Stimulated activated naive CD8-positive, alpha-beta T cell treated with anti-CD3 and anti-CD28 coated beads, Interleukin-15, amount 100 ng/mL, for 72 hours (primary cell): ENCODE data around the gene TSKU.

Experiments
- ATAC-seq: fragments of 150-1000 bp; cut with Tn5 transposase; 2 replicates; pipeline ENCODE4 v1.10.0; 2021; ENCODE audit warnings: mild to moderate bottlenecking, moderate library complexity
- DNase-seq, 2 donors: peaks; one replicate each; pipeline ENCODE4 v3.0.0; 2021 to 2022
- H3K27ac Mint-ChIP-seq, 2 donors: one replicate each; pipeline ENCODE4 v1.8.0; 2022; ENCODE audit warnings: mild to moderate bottlenecking in 2 of 2, mixed read lengths in 2 of 2, moderate library complexity in 2 of 2
- H3K27me3 Mint-ChIP-seq: one replicate; pipeline ENCODE4 v1.8.0; 2022; ENCODE audit warnings: mixed read lengths
- H3K4me1 Mint-ChIP-seq: one replicate; pipeline ENCODE4 v1.8.0; 2022; ENCODE audit warnings: mild to moderate bottlenecking, mixed read lengths
- H3K4me3 Mint-ChIP-seq, 2 donors: one replicate each; pipeline ENCODE4 v1.8.0; 2022; ENCODE audit warnings: mild to moderate bottlenecking in 2 of 2, mixed read lengths in 2 of 2, moderate library complexity in 1 of 2
- H3K9me3 Mint-ChIP-seq, 2 donors: one replicate each; pipeline ENCODE4 v1.8.0; 2022; ENCODE audit warnings: mixed read lengths in 2 of 2

Gene TSKU

GRCh38 chr11:76776472-76776871, 6.7 kb upstream of the TSKU start:
- H3K9me3 Mint-ChIP-seq: peaks cover 12 to 14% of the 10 kb centered on the region in 2 donors

DNA sequence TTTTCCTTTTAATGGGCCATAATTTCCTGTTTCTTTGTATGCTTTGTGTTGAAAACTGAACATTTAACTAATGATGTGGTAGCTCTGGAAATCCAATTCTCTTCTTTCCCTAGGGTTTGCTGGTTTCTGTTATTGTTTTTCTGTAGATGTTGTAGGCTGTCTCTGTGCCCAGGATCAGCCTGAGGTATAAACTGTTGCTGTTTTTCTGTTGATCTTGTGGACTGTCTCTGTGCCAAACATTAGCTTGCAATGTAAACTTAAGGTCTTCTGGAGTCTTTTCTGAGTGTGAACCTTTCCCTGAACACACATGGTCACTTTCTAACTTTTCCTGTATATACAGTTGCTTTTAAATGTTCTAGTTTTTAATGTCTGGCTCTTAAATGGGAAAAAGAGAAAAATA, 5.9 kb upstream of the TSKU start:
- H3K4me3 Mint-ChIP-seq: no peak overlapping the region
- peaks cover 16% of the 10 kb centered on the region for H3K4me1 Mint-ChIP-seq
- peaks cover 36% of the 10 kb centered on the region for H3K27me3 Mint-ChIP-seq
- no peak overlapping the region for H3K27ac Mint-ChIP-seq
- DNase-seq: no peak
- peaks cover 12 to 14% of the 10 kb centered on the region in 2 donors for H3K9me3 Mint-ChIP-seq
- no peak for ATAC-seq

More at GRCh38 chr11:76776472-76776871, 6.7 kb upstream of the TSKU start:
- H3K4me3 Mint-ChIP-seq: no peak overlapping the region
- DNase-seq (no peak), ATAC-seq (no peak)
- no peak overlapping the region for H3K27ac Mint-ChIP-seq
- H3K4me1 Mint-ChIP-seq: peaks cover 14% of the 10 kb centered on the region
- H3K27me3 Mint-ChIP-seq: peaks cover 36% of the 10 kb centered on the region

GRCh38 chr11:76777876-76778275, 5.3 kb upstream of the TSKU start:
- H3K9me3 Mint-ChIP-seq: peaks cover 12 to 14% of the 10 kb centered on the region in 2 donors
- peaks cover 22% of the 10 kb centered on the region for H3K4me1 Mint-ChIP-seq
- no peak overlapping the region for H3K27ac Mint-ChIP-seq
- ATAC-seq (no peak), DNase-seq (no peak)
- peaks cover 36% of the 10 kb centered on the region for H3K27me3 Mint-ChIP-seq
- H3K4me3 Mint-ChIP-seq: no peak overlapping the region

GRCh38 chr11:76778874-76779273, 4.3 kb upstream of the TSKU start:
- ATAC-seq: no peak
- DNase-seq: no peak
- H3K4me1 Mint-ChIP-seq: peaks cover 24% of the 10 kb centered on the region
- no peak overlapping the region for H3K4me3 Mint-ChIP-seq
- peaks cover 12 to 14% of the 10 kb centered on the region in 2 donors for H3K9me3 Mint-ChIP-seq
- H3K27ac Mint-ChIP-seq: no peak overlapping the region
- peaks cover 36% of the 10 kb centered on the region for H3K27me3 Mint-ChIP-seq

DNA sequence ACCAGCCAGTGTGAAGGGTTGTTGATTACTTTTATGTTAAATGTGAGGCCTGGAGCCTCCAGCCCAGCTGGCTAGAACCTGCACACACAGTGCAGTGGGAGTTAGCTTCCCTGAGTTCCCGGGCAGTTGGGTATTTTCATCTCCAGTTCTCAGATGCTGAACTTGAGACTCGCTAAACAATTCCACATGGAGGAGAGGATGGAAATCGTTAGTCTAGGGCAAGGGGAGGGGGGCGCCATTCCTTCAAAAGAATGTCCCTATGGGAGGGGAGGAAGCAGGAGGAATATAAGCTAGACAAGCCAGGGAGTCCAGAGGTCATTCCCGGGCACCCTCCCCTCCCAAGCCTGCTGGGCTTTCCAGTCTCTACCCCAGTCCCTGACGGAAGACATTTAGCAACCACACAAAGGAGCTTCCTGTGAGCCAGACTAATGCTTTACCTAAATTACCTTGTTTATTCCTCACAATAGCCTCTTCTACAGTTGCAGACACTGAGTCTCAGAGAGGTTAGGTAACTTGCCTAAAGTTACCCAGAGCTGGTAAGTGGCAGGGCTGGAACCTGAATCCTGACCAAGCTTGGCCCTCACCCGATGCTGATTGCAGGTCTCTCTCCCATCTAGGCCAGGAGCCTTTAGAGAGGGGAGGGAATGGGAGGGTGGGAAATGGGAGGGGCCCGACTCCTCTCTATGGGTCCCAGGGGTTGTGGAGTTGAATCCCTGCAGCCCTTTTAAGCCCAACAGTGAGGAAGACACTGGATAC, 1.9 kb upstream of the TSKU start:
- H3K9me3 Mint-ChIP-seq: peaks cover 12 to 14% of the 10 kb centered on the region in 2 donors
- H3K27me3 Mint-ChIP-seq: peaks cover 57% of the 10 kb centered on the region
- no peak overlapping the region for H3K27ac Mint-ChIP-seq
- DNase-seq (no peak), ATAC-seq (no peak)
- H3K4me3 Mint-ChIP-seq: no peak overlapping the region
- H3K4me1 Mint-ChIP-seq: peaks cover 44% of the 10 kb centered on the region

DNA sequence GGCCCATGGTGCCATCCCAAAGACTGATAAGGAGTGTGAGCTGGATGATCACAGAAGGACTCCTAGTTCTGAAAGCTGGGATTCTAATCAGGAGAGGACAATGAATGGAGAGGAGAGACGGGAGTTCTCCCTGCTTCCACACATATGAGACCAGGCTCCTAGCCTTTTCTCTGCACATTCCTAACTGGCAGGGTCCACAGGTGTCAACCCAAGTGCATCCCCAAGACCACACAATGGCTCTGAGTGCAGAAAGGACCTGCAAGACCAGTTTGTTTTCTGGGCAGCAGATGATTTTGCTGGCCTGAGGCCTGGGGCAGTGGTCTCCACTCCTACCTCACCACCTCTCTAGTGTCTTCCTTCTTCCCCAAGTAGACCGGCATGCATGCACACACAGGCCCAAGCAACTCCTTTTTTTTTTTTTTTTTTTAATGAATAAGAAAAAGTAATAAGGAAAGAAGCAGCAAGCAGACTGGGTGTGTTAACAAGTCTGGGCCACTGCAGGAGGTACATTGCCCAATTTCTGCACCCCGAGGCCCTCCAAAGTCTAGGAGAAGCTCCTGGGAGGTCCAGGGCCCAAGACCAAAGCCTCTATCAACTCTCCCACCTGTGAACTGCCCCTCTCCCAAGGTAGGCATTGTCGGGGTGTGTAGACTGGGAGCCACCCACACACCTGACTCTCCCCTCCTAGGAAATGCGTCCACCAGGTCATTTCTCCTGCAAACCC, 1.2 kb upstream of the TSKU start:
- Mint-ChIP-seq H3K4me1 (peaks cover 47% of the 10 kb centered on the region), H3K27me3 (peaks cover 61% of the 10 kb centered on the region), H3K4me3 (peak overlapping the region in 1 of 2 donors; percentile 90), H3K27ac (no peak overlapping the region), H3K9me3 (peaks cover 7% of the 10 kb centered on the region in 2 donors)
- no peak for ATAC-seq
- no peak for DNase-seq

DNA sequence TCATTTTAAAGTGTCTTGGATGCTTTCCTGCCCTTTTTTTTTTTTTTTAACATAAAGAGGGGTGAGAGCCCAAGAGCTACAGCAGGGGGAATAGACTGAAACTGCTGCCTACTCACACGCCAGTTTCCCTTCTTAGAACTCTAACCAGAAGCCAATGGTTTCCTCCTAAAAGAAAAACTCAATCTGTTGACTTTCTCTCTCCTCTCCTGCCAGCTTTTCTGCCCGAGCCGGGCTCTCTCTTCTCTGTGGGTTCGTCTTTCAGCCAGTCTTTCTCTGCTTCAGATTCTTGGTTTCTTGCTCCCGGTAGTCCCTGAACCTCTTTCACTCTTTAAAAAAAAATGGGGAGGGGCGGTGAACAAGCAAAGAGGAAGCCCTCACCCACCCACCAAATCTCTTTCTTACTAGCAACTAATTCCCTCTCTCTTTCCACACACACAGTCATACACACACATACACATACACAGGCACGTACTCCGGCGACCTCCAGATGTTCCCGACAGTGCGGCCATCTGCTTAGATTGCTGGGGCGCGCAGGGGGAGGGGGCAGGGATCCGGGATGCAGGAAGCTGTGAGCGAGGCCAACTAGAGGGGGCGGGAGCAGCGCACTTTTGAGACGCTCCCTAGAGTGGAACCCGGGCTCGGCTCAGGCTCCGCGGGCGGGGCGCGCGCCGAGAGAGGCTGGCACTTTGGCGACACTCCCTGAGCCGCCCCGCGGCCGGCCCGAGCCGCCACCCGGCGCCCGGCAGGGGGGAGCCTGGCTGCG, 444 bp upstream of the TSKU start:
- ATAC-seq: peak; percentile 87
- peak; percentile 70 to 74 for DNase-seq
- peak overlapping the region; percentile 2 to 29 for H3K27ac Mint-ChIP-seq
- H3K27me3 Mint-ChIP-seq: peaks cover 61% of the 10 kb centered on the region
- peaks cover 47% of the 10 kb centered on the region for H3K4me1 Mint-ChIP-seq
- H3K4me3 Mint-ChIP-seq: peak overlapping the region; percentile 77 to 90
- peaks cover 0 to under 1% of the 10 kb centered on the region in 2 donors for H3K9me3 Mint-ChIP-seq

GRCh38 chr11:76783896-76784813, 999 bp downstream of the TSKU start:
- Mint-ChIP-seq H3K27ac (no peak overlapping the region), H3K27me3 (peaks cover 61% of the 10 kb centered on the region), H3K9me3 (no peaks in the 10 kb centered on the region), H3K4me3 (peak overlapping the region; percentile 36 to 71), H3K4me1 (peaks cover 47% of the 10 kb centered on the region)
- DNase-seq: no peak
- ATAC-seq: no peak

DNA sequence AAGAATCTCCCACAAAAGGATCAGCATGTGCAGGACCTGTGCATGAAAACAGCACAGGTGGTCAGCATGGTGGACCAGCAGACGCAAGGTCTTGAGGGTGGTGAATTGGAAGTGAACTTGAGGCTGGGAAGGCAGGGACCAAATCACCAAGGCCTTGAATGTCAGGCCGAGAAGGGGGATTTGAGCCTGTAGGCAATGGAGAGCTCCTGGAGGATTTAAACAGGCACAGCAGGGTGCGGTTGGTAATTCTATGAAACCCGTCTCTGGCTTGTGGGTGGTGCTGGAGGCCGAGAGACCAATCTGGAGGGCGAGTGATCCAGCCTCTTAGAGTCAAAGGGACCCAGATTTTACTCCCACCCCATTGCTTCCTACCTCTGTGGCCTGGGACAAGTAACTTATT, 2.4 kb downstream of the TSKU start:
- no peaks in the 10 kb centered on the region for H3K9me3 Mint-ChIP-seq

GRCh38 chr11:76786016-76786415, 2.9 kb downstream of the TSKU start:
- DNase-seq (no peak), ATAC-seq (no peak)
- peaks cover 51% of the 10 kb centered on the region for H3K27me3 Mint-ChIP-seq
- no peaks in the 10 kb centered on the region for H3K9me3 Mint-ChIP-seq
- peak overlapping the region in 1 of 2 donors; percentile 68 for H3K27ac Mint-ChIP-seq
- no peak overlapping the region for H3K4me3 Mint-ChIP-seq
- H3K4me1 Mint-ChIP-seq: peaks cover 44% of the 10 kb centered on the region

More for the DNA sequence above, 2.4 kb downstream of the TSKU start:
- Mint-ChIP-seq H3K27ac (no peak overlapping the region), H3K4me1 (peaks cover 47% of the 10 kb centered on the region), H3K27me3 (peaks cover 56% of the 10 kb centered on the region), H3K4me3 (no peak overlapping the region)
- DNase-seq: no peak
- ATAC-seq: no peak

GRCh38 chr11:76786441-76787014, 3.4 kb downstream of the TSKU start:
- Mint-ChIP-seq H3K4me3 (no peak overlapping the region), H3K9me3 (no peaks in the 10 kb centered on the region), H3K4me1 (peaks cover 43% of the 10 kb centered on the region), H3K27me3 (peaks cover 47% of the 10 kb centered on the region), H3K27ac (peak overlapping the region in 1 of 2 donors; percentile 68)
- DNase-seq: no peak
- ATAC-seq: no peak

DNA sequence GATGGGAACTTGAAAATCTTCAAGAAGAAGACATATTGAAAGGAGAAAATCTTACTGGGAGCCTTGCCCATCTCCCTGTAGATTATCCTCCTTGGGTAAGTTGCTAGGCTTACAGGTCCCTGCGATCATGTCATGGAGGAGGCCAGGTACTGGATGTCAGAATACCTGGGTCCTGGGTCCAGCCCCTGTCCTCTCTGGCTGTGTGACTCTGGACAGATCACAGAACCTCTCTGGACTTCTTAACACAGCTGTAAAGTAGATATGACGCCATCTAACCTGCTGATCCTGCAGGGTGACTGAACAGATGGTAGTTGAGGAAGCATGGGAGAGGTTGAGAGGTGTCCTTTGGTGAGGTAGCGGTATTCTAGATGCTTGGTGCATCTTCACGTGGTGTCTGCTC, 4.1 kb downstream of the TSKU start:
- Mint-ChIP-seq H3K9me3 (peaks cover under 1 to 1% of the 10 kb centered on the region in 2 donors), H3K27ac (no peak overlapping the region), H3K4me1 (peaks cover 43% of the 10 kb centered on the region), H3K27me3 (peaks cover 47% of the 10 kb centered on the region), H3K4me3 (no peak overlapping the region)
- ATAC-seq (no peak), DNase-seq (no peak)

DNA sequence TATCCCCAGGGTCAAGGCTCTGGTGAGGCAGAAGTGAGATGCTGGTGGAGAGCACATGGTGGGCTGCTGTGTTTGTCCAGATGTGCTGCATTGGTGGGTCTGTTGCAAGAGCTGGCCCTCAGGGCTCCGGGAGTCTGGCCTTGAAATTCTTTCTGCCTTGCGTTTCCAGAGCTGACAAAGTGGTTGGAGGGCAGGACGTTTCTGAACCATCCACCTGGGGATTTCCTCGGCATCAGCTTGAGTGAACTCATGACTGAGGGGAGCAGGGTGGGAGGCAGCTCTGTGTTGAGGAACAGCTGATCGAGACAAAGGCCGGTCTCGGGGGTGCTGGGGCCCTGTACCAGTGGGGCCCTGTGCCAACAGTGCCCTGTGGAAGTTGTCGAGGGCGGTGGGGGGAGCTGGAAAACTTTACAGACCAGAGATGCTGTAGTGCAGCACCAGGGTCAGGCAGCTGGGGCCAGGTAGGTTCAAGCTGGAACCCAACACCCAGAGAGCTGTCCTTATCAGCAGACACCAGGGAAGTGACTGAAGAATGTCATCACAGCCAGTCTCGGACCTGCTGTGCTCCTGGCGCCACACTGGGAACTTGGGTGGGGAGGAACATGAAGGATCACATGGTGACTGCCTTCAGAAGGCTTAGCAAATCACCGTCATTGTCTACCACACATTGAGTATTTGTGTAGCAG, 4.9 kb downstream of the TSKU start:
- ATAC-seq: no peak
- peaks cover 47% of the 10 kb centered on the region for H3K27me3 Mint-ChIP-seq

More for the DNA sequence above, 4.9 kb downstream of the TSKU start:
- peaks cover 7 to 8% of the 10 kb centered on the region in 2 donors for H3K9me3 Mint-ChIP-seq
- DNase-seq: no peak
- no peak overlapping the region for H3K4me3 Mint-ChIP-seq
- H3K4me1 Mint-ChIP-seq: peaks cover 42% of the 10 kb centered on the region
- no peak overlapping the region for H3K27ac Mint-ChIP-seq
